GM19238 (cell line): ENCODE measurements around the gene EPM2AIP1.
A peak's percentile ranks its signal among the peaks of the same experiment; 100 is the strongest.
"Not testable (repeated sequence)": the region's sequence is repeated elsewhere in the genome, so short reads cannot be mapped to it uniquely, and the experiment has no call there.

Source experiments
- DNase-seq: peaks from one replicate; pipeline ENCODE4 v3.0.0; 2011; ENCODE audit warnings: low spot score; ENCODE audit not compliant: insufficient read length

The EPM2AIP1 gene

GRCh38 chr3:36954452-36955134 is 38.3 kb downstream of the EPM2AIP1 start:
- no peak for DNase-seq

GRCh38 chr3:36947814-36948213 is 45.1 kb downstream of the EPM2AIP1 start:
- not testable (repeated sequence) for DNase-seq

GRCh38 chr3:36945333-36945980 is 47.5 kb downstream of the EPM2AIP1 start:
- no peak for DNase-seq

GRCh38 chr3:36944641-36945270 is 48.2 kb downstream of the EPM2AIP1 start, which contains the start of gene TRANK1:
TSS of gene TRANK1 (minus strand) at chr3:36945054. CDS start at chr3:36944809, 245 bp downstream.
- peak; percentile 63 for DNase-seq

DNA sequence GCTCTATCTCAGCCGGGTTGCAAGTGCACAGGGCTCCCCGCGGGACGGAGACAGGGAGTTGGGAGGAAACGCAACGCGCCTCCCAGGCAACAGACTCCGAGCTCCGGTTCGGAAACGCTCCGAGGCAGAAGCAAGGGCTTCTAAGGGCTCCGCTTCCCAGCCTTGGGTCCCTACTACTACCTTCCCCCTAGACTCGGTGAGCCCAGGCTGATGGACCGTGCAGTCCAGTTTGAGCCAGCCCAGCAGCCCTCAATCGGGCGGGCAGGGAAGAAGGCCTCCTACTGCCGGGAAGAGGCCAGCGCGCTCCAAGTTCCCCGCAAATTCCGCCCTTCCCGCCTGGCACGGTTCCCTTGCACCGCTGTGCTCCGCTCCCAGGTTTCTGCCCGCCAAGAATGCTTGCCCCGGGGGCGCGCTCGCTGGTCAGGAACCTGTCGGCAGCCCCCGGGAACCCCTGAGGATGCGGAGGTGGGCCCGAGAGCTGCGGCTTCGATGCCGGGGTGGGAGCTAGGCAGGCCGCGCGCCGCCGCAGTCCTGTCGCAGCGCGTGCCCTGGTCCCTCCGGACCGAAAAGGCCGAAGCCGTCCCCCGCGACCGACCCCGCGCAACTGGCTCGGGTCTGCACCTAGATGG is 48.8 kb downstream of the EPM2AIP1 start:
- peak; percentile 57 for DNase-seq

DNA sequence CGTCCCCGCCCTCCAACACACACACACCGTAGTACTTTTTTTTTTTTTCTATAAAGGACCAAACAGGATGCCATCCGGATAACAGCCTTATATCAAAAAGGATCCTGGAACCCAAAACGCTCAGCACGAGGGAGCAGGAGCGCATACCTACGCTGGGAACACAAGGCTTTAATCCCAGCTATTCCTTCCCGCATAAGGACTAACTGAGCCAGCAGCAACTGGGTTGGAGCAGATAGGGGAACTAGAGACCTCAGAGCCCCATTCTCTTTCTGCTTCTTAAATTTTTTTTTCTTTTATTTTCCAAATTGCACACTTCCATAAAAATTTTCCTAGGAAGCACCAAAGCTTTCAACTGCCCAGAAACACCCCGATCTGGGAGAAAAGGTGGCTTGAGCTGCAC is 49.3 kb downstream of the EPM2AIP1 start:
- no peak for DNase-seq

GRCh38 chr3:36942638-36943248 is 50.2 kb downstream of the EPM2AIP1 start:
- no peak for DNase-seq

DNA sequence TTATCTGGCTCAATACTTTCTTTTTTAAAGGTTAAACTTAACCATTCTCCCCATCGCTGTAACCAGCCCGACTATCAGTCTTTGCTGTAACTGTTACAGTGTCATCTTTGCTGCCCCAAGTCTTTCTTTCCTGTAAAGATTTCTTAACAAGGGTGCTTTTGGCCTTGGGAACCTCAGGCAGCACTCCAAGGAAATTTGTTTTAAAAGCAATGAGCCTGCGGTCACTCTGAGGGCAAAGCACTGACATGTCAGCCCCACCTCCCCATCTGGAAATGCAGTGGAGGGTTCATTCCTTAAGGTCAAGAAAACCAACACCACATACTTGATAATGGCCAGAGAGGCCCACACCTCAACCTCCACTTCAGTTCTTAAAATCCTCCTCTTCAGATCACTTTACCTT is 51.3 kb downstream of the EPM2AIP1 start:
- no peak for DNase-seq

DNA sequence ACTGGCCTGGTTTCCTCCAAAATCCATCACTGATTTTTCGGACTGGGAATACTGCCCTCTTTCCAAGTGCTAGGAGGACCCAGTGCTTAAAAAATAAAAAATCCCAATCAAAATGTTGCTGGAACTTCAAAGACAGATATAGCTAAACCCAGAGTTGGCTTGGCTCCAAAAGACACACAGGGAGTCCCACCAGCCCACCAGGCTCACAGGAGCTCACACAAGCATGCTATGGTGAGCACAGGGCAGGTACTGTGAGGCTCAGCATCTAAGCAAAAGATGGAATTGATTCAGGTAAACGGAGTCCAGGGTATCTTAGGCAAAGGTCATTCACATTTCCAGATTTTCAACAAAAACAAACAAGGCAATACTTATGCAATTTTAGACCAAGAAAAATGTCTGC is 51.8 kb downstream of the EPM2AIP1 start:
- DNase-seq: no peak

GRCh38 chr3:36937492-36937891 is 55.4 kb downstream of the EPM2AIP1 start:
- no peak for DNase-seq
